Measurements from ENCODE around the gene RARRES2.

- no peak for TF ChIP-seq CTCF (IDR thresholded peaks at IDR 0.05)
- TF ChIP-seq POLR2A (IDR thresholded peaks at IDR 0.05): no peak
These were observed 15.5 kb downstream of the RARRES2 start for GRCh38 chr7:150325901-150326300.
